Stimulated activated CD4-positive, alpha-beta T cell treated with anti-CD3 and anti-CD28 coated beads, TNF-alpha, amount 100 ng/mL, for 24 hours (primary cell): ENCODE measurements around the gene PLD4.

ENCODE experiments used
- DNase-seq, 3 experiments: peaks; one replicate each; pipeline ENCODE4 v3.0.0-alpha.2; 2020; ENCODE audit warnings: low read depth in 3 of 3

Gene PLD4

DNA sequence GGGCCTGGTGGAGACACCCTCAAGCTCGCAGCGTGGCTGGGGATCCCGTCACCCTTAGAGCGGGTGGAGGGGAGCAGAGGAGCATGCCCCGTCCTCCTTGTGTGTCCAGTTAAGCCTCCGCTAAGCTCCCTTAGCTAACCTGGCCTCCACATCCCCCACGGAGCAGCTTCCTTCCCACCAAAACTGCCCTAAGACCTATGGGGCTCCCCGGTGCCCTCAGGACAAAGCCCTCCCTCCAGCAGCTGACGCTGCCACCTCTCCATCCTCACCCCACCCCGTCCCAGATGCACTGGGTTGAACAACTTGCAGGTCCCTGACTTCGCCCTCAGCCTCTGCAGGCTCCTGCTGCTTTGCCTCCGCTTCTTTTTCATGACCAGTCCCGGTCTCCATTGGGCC lies 49.5 kb downstream of the PLD4 start:
- DNase-seq = no peak

DNA sequence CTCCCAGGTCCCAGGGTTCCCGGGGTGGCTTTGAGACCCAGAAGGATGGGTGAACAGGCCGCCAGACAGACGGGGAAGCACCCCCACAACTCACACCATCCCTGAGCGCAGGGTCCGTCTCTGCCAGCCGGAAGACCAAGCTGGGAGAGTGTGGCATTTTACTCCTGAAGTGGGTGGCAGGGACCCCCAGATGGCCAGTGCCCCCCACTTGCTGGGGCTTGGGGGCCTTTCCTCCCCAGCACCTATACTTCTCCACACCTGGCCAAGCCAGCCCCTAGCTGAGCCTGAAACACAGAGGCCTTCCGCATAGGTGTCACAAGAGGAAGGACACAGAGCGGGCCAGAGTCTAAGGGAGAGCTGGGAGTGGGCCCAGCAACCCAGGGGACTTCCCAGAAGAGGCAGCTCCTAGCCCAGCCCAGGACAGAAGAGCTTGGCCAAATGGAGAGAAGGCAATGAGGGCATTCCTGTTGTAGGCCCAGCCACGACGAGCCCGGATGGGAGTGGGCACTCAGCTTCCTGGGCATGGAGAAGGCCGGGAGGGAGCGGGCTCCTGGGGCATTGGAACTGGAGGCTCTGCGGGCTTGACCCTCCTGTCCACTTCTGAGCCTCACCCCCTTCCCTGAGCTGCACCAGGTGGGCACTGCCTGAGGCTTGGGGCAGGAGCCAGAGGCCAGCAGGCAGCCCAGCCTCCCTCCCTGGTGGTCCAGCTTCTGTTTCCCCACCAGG lies 50.1 kb downstream of the PLD4 start:
- no peak for DNase-seq

DNA sequence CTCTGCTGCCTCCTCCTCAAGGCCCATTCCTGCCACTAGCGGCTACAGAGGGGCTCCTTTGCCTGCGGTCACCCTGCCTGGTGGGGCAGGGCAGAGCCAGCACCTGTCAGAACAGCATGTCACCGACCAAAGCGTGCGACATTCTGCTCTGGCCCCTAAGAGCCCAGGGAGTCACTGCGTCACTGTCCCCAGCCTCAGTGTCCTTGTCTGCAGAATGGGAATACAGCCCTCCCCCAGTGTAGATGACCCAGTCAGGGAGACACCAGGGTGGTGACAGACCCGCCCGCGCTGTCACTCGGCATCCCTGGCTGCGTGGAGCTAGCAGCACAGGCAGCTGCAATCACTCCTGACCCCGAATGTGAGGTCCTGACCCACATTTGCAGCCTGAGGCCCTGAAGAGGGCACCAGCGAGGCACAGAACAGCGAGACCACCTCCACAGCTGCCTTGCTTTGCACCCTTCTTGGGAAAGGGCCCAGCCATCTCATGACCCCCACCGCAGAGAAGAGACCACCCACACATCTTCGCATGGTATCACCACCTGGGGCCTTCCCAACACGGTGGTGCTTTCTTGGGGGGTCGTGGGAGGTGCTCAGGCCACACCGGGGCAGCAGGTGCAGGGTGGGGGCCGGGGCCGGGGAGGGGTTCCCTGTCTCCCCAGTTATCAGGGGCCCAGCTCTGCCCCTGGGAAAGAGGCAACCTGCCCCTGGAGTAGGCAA lies 51.0 kb downstream of the PLD4 start:
- no peak for DNase-seq

DNA sequence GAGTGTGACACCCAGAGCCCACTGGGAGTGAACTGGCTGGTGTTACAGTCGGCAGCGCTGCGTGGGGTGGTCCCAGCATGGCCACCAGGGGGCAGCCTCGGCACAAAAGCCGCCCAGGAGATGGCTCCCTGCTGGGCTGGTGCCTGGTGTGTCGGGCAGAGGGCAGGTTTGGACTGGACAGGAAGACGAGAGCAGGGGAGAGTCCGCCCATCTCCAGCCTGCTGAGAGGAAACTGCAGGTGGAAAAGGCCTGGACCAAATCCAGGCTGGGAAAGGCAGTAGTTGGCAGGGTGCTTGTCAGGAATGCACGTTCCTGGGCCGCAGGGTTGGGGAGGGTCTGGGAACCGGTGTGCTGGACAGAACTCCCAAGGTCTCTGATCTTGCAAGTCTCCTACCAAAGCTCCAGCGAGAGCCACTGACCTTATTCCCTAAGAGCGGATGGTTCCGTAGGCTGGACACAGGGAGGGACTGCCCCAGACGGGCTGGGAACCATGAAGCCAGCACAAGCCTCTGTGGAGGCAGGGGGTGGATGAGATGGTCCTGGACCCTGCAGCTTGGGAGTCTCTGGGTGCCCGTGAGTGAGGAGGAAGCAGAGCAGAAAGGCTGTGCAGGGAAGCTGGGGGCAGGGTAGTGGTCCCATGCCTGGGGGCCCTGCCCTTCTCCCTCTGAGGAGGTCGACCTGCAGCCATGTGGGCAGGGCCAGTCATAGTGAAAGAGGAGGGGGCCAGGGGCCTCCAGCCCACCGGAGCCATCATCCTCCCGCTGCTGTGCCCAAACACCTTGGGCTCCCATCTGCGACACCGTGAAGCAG lies 51.7 kb downstream of the PLD4 start:
- DNase-seq = peak; percentile 75 to 85 (median 81)

DNA sequence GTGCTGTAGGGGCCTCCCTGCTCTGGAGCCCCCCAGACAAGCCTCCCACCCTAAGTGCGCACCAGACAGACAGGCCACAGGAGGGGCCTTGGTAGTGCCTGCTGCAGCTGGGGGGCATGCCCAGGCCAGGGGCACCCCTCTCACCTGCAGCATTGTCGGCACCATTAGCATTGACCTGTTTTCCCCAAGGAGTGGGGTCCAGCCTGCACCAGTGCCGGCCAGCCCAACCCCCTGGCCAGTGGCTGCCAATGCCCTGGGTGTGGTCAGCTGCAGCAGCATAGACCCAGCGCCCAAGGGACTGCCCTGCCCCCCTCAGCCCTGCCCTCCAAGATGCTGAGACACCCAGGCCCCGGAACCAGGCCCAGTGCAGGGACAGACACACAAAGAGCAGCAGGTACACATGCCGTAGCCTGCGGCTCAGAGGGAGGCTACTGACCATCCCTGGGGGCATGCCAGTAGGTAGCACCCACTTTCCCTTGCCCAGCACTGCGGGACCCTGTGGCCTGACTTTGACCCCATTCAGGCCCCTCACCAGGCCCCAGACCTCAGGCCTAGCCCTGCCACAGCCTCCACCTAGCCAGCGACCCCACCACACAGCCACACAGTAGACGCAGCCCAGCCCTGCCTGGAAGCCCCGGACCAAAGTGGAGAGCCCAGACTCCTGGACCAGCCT lies 52.5 kb downstream of the PLD4 start:
- DNase-seq = no peak

DNA sequence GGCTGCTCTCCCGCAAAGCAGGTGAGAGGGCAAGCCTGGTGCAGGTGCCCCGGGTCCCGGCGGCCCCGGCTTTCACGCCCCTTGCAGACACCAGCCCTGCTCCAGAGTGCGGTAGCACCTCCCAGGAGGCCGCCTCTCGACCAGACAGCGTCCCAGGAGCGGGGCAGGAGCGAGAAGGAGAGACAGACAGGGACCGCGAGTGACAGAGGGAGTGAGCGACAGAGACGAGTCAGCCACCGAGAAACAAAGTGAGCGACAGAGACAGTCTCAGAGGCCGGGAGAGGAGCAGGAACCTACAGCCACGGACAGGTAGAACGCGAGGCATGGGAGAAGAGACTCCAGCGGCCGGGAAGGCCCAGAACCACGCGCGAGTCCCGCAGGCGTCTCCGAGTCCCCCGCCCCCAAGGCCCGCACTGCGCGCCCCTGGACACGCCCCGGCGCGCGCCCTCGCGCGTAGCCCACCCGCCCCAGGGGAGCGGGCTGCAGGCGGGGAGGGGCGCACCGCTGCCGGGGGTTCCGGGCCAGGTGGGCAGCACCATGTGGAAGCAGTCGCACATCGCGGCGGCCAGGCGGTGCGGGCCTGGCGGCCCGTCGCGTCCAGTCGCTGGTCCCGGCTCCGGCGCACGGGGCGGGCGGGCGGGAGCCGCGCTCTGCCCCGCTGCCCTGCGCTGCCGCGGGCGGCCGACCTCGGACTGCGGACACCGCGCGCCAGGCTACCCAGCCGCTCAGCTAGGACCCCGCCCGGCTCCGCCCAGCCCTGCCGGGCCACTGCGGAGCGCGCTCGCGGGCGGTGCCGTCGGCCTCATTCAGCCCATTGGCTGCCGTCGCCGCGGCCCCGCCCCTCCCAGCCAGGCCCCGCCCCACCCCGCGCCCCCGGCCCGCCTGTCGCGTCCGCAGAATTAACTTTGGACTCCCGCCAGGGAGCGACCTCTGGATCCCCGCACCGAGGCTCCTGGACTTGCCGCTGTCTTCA lies 53.3 kb downstream of the PLD4 start, which contains the start of gene AHNAK2:
TSS of gene AHNAK2 (minus strand) at position 694 of the 973 bp plus-strand sequence. CDS start at position 557, 137 bp downstream.
- DNase-seq = peak in 2 of 3 experiments; percentile 30 to 62

DNA sequence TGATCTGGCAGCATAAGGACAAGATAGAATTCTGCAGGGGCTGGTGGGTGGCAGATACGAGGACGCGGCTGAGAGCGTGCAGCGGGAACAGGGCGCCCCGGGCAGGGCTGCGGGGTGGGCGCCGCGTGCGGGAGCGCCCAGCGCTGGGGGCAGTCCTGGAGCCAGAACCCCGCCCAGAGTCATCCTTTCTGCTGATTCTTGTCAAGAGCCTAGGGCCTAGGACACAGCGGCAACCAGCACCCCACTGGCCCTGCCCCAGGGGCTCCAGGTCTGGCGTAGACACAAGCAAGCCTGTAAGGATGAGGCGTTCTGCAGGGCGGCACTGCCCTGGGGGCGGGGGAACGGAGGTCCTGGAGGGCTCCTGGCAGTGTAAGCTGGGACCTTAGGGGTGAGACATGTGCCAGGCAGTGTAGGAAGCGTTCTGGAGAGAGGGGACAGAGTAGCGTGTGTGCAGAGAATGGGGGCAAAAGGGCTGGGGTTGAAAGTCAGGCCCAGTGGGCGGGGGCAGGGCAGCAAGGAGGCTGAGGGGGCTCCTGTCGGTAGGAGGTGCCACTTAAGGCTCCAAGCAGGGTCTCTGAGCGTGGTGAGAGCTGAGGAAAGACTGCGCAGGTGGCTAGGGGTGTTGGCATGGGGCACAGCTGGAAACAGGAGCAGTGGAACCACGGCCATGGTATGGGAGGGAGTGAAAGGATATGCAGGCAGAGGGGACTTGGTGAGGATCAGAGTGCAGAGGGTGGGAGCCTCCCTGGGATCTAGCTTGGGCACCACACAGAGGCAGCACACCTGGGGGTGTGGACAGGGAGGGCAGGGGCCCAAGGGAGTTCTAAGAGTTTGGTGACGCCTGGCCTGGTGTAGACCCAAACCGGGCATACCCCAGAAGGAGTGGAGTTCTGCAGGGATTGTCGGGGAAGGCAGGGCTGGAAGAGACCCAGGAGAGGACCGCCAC lies 54.3 kb downstream of the PLD4 start:
- no peak for DNase-seq

DNA sequence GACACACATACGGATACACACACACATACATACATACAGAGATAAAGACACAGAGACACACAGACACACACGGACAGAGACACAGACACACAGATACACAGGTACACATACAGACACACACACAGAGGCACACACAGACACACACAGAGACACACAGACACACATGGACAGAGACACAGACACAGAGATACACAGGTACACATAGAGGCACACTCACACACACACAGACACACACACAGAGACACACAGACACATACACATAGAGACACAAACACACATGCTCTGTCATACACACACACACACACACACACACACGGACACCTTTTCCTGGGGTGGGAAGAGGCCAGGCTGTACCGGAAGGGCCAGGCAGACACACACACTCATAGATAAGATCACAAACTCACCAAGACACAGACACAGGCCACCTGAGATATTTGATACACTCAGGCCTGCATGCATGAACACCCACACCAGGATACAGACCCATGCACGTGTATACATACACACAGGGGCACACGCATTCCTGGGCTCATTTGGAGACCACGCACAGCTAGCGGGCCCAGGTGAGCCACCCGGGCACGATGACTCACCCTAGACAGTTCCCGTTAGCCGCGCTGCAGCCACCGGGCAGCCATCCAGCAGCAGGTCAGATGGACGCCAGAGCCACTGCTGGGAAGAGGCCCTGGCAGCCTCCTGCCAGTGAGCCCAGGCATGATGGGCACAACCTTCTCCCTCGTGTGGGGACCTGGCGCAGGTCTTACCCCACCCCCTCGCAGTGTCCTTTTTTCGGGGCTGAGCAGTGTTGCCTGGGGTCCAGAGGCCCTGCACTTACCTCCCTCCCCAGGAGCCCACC lies 55.3 kb downstream of the PLD4 start:
- no peak for DNase-seq

DNA sequence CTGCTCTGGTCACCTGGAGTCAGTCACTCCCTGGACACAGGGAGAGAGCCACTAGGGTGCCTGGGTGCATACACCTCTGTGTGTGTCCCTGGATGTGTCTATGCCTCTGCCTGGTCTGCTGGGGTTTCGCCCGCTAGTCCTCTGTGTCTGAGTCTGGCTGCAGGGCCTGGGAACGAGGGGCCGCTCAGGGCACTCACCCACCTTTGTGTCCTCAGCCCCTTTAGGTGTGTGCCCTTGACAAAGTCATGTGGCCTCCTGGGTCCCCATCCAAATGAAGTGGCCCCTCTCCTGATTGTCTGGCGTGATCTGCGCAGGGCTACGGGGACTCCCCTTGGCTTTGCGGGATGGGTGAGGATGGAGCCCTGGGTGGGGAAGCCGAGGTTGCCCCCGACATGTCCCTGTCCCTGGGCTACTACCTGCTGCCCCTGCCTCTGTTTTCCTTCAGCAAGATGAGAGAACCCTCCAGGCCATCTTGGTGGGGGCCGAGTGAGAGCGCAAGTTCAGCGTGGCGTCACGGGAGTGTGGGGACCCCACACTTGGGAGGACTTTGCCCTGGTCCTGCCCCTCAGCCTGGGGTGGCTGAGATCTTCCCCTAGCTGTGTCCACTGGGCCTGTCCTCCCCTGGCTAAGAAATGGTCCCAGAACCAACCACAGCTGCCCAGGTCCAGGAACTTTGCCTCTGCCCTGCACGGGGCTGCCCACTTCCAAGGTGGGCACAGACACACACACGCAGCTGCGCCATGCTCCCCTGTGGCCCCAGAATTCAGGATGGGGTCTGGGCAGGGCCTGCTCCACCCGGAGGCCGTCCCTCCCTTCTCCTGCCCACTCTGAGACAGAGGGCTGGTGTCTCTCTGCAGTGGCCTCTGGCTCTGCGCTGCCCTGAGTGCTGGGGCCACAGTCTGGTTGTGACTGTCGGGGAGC lies 56.2 kb downstream of the PLD4 start:
- DNase-seq = no peak

DNA sequence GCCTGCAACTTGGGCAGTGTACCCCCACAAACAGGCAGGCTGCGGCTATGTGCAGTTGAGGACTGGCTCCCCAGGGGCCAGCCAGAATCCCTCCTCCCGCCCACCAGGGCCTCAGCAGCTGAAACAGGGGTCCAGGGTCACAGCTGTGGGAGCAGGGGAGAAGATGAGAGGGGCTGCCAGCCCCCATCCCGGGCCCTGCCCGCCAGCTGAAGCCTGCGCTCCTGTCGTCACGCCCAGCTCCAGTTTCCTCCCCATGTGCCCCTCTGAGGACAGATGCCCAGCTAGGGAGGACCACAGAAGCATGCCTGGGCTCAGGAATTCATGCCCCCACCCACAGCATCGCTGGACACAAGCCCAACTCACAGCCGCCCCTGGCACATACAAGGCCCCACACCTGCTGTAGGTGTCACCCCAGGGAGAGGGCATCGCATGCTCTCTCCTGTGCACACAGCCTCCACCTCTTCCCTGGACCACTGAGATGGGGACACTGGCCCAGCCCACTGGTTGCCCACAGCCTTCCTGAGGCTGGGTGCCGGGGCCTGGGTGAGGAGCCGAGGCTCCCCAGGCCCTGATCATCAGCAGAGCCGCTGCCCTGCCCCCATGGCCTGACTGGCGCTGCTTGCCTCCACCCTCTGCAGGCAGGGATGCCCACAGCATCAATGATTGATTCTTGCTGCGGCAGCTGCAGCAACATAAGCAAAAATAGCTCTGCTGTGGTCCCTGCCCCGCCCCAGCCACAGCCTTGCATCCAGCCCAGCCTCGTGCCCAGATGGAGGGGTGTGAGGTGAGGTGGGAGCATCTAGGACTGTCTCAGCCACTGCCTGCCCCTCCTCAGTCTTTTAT lies 57.2 kb downstream of the PLD4 start:
- no peak for DNase-seq

DNA sequence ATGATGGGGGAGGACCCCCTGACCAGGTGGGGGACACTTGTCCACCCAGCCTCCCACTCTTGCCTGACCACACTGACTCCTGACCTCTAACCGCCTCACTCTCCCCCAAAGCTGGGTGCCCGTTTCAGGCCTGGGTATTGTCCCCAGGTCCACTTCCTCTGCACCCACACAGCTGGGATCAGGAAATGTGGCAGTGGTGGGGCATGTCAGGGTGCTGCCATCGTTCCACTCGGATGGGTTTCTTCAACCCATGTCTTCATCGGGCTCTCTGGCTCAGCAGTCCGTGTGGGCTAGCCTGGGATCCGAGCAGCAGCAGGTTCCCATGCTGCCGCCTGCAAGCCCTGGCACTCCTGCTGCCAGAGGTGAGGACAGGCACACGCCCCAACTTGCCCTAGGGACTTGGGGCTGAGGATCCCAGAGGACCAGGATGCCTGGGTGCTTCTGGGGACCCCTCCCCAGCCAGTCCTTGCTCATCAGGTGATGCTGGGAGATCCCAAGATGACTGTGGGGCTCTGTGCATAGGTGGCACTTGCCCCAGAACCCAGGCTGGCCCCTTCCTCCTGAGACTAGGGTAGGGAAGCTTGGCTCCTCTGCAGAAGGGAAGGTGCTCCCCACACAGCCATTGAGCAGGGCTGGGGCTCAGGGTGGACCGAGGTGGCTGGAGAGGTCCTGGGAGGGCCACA lies 58.0 kb downstream of the PLD4 start:
- no peak for DNase-seq
